Activated CD4-positive, alpha-beta T cell treated with anti-CD3 and anti-CD28 coated beads, Interleukin-2, amount 50 U/mL, for 16 hours (primary cell): ENCODE data around the gene SIK3.
A peak's percentile ranks its signal among the peaks of the same experiment; 100 is the strongest.
"Not testable (repeated sequence)": the region's sequence is repeated elsewhere in the genome, so short reads cannot be mapped to it uniquely, and the experiment has no call there.

Experiments used
- DNase-seq: peaks from one replicate; pipeline ENCODE4 v3.0.0-alpha.2; 2020

SIK3 gene

DNA sequence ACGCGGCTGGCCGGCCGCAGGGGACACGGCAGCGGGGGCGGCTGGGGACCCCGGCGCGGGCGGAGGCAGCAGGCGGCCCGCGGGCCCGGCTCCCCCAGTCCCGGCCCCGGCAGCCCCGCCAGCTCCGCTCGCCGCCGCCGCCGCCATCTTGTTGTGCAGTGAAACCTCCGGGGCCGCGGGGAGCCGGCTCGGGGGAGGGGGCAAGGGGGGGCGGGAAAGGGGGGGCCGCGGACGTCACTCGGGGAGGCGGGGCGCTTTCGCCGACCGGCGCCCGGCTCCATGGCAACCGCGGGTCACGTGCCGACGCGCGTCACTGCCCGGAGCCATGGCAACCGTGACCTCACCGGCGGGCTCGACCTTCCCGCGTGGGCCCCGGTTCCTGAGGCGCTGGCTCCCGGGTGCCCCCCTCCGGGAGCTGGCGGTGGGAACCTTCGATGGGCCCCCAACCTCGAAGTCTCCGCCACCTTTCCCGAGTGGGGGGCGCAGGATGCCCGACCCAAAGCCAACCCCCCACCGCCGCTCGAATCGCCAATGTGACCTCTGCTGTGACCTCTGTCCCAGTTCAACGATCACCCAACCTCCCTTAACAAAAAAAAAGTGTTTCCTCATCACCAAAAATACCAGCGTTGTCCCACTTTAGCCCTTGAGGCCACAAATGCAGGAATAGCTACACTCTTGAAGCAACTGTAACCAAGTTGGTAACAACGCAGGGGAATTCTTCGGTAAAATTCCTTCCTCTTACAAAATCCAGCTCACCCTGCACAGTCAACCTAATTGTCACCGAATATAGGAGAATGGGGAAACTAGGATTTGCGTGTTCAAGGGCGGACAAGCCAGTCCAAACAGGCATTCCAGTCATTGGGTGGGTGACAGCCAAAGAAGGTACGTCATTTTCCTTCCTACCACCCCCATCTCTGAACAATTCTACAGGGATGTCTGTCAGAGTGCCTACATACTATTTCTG is at the start of gene SIK3:
SIK3 (minus strand) TSS at position 160 of the 964 bp plus-strand sequence; CDS start at position 147, 13 bp downstream.
- DNase-seq = peak; percentile 93

GRCh38 chr11:117146521-117146920 is 48.3 kb upstream of the SIK3 start:
- no peak for DNase-seq

- peak; percentile 25 for DNase-seq
Observed at GRCh38 chr11:117145393-117145761, 47.1 kb upstream of the SIK3 start.

GRCh38 chr11:117144477-117145392 is 46.5 kb upstream of the SIK3 start:
- peak; percentile 45 for DNase-seq

DNA sequence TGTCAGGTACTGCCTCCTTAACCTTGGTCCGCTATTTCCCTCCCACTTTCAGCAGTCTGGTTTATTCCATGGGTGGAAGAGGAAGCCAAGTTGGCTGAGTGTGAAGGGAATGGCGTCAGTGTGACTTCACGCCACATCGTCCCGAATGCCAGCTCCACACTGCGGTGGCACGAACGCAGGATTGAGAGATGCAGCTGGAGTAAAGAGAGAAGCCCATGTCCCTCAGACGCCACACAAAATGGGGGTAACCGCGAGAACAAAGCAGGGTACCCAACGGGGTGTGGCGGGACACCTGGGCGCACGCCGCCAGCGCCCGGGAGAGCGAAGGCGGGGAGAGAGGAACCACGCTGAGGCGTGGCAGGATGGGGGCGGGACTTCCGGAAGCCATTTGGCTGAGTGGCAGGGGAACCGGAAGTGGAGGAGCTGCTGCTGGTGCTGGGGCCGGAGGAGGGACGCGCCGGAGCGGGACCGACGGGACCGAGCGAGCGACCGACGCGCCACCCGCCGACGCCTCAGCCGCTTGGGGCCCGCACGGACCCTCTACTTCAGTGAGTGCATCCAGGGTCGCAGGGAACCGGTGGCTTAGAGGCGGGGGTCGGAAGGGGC is 45.7 kb upstream of the SIK3 start, which contains the start of gene PAFAH1B2:
PAFAH1B2 (plus strand) TSS at position 417 of the 606 bp plus-strand sequence. CDS start 8,161 bp downstream, outside the sequence.
- peak; percentile 98 for DNase-seq

DNA sequence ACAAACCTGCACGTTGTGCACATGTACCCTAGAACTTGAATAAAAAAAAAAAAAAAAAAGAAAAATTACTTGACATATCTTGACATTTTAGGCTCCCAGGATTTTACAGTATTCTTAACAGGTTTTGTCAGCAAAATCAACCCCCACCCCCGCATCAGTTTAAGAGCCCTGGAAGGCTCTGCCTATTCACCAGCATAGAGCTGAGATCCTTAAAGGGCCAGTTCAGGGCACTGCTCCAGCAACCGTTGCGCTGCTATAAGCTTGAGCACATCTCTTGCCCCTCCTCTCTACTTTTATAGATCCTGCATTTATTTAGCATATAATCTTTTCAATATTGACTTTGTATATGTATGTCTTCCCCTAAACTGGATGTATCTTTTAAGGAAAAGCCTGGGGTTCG is 45.2 kb upstream of the SIK3 start:
- peak; percentile 18 for DNase-seq

GRCh38 chr11:117137223-117138086 is 39.2 kb upstream of the SIK3 start:
- not testable (repeated sequence) for DNase-seq

GRCh38 chr11:117134979-117135378 is 36.8 kb upstream of the SIK3 start:
- DNase-seq = not testable (repeated sequence)

DNA sequence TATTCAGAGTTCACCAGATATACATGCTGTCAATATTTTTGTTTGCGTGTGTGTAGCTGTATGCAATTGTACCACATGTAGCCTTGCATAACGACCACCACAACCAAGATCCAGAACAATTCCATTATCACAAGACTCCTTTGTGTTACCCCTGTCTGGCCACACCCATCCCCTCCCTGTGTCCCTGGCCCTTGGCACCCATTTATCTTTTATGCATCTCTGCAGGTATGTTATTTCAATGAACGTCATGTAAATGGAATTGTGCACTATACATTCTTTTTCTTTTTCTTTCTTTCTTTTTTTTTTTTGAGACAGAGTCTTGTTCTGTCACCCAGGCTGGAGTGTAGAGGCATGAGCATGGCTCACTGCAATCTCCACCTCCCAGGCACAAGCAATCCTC is 36.2 kb upstream of the SIK3 start:
- DNase-seq = no peak

GRCh38 chr11:117130879-117131278 is 32.7 kb upstream of the SIK3 start:
- DNase-seq = no peak

DNA sequence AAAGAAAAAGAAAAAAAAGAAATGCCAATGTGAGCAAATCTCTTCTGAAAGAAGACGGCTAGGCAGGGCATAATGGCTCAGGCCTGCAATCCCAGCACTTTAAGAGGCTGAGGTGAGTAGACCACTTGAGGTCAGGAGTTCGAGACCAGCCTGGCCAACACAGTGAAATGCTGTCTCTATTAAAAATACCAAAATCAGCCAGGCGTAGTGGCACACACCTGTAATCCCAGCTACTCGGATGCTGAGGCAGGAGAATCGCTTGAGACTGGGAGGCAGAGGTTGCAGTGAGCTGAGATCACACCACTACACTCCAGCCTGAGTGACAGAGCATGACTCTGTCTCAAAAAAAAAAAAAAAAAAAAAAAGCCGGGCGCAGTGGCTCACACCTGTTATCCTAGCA is 32.2 kb upstream of the SIK3 start:
- DNase-seq = not testable (repeated sequence)

DNA sequence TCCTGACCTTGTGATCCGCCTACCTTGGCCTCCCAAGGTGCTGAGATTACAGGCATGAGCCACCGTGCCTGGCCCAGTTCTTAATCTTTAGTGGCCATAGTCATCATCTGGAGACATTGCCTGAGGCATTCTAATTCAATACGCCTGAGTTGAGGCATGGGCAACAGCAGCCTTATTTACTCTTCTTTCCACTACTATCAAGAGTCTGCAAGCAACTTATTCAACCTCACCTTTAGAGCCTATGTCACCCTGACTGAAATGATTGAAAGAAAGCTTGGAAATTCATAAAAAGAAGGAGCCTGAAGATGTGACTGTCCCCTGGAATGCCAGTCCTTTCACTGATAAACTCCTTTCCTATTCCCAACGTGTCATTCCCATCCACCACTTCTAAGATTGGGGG is 30.1 kb upstream of the SIK3 start:
- no peak for DNase-seq

DNA sequence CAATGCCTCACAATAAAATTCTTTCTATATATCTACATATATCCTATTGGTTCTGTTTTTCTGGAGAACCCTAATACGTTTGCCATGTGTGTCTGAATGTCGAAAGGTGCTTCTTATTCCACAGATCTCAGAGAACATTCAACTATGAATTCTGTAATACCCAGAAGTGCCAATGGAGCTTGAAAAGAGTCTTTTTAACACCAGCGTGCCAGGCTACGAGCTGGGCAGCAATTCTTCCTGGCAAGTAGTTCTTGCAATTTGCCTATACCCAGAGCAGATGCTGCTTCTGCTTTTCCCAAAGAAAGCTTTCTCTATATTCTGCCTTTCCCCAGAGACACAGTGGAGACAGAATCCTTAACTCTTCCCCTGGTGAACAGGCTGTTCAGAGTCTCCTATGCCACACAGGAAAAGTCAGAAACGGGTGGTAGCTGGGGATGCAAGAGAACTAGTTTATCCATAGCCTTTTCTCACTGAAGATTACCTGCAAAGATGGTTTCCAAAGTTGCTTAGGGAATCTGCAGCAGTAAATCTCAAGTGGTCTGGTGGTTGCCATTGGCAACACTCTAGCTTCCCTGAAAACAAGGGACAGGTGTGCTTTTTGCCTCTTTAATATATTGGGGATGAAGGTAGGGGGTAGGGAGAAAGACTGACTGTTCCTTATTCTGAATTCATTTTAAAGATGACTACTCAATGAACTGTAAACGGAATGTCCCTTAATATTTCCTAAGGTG is 29.1 kb upstream of the SIK3 start:
- no peak for DNase-seq

GRCh38 chr11:117126223-117126965 is 28.2 kb upstream of the SIK3 start:
- no peak for DNase-seq

- no peak for DNase-seq
Observed at GRCh38 chr11:117122556-117122955, 24.3 kb upstream of the SIK3 start.

DNA sequence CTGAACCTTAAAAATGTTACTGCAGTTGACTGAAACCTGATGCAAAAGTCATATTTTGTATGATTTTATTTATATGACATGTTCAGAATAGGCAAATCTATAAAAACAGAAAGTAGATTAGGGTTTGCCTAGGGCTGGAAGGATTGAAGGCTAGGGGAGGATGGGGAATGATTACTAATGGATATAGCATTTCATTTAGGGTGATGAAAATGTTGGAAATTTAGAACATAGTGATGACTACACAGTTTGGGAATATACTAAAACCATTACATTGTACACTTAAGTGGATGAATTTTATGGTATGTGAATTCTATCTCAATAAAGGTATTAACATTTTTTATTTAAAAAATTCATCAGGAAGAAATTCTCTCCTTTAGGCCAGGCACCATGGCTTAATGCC is 22.9 kb upstream of the SIK3 start:
- DNase-seq = no peak

DNA sequence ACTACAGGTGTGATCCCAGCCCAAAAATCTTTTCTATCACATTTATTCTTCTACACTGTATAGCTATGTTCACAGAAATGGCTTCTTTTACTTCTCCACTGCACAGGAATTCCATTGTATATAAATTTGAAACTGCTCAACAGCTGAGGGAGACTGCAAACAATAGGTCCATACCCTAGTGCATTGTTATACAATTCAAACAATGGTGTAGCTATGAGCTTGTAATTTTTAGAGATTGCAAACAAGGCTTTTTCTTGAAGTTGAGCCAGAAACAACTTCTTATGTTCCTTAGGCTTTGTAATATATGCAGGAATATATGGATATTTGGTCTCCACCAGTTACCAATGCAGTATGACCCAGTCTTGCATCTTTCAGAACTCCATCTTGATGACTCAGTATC is 19.5 kb upstream of the SIK3 start:
- DNase-seq = no peak

- not testable (repeated sequence) for DNase-seq
Observed at GRCh38 chr11:117112939-117113338, 14.7 kb upstream of the SIK3 start.

DNA sequence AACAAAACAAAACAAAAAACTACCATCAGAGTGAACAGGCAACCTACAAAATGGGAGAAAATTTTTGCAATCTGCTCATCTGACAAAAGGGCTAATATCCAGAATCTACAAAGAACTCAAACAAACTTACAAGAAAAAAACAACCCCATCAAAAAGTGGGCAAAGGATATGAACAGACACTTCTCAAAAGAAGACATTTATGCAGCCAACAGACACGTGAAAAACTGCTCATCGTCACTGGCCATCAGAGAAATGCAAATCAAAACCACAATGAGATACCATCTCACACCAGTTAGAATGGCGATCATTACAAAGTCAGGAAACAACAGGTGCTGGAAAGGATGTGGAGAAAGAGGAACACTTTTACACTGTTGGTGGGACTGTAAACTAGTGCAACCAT is 14.3 kb upstream of the SIK3 start:
- not testable (repeated sequence) for DNase-seq

GRCh38 chr11:117110294-117110950 is 12.2 kb upstream of the SIK3 start:
- no peak for DNase-seq
